Fibroblast of skin of right quadriceps (primary cell): ENCODE results near the gene UCN2.

Experiments
- DNase-seq: peaks from one replicate; pipeline ENCODE4 v3.0.0-alpha.2; 2013

UCN2 gene, protein sequence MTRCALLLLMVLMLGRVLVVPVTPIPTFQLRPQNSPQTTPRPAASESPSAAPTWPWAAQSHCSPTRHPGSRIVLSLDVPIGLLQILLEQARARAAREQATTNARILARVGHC

DNA sequence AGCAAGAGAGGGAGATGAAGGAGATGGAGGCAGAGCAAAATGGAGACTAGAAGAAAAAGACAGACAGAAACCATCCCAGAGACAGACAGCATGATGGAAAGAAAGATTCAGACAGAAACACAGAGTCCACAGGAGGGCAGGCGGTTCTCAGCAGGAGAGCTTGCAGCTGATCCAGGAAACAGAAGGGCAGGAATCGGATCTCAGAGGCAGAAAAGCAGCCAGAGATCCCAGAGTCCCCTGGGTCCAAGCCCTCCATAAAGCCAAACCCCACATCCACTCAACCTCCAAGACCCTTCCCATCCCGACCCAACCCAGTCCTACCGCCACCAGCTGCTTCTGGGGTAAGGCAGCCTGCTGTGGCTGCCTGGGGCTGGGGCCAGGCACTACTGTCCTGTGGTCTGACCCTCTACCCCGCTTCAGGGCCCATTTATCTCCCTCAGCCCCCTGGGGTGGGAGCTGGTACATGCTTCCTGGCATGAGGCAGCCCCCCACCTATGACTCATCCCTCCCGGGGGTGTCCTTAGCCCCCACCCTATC is at the start of gene UCN2:
Gene UCN2 (minus strand): TSS at position 400 of the 537 bp plus-strand sequence. CDS start 657 bp downstream, outside the sequence.
- peak; percentile 32 for DNase-seq

- DNase-seq, result no peak
Observed at GRCh38 chr3:48612309-48612708, 48.7 kb upstream of the UCN2 start.

DNA sequence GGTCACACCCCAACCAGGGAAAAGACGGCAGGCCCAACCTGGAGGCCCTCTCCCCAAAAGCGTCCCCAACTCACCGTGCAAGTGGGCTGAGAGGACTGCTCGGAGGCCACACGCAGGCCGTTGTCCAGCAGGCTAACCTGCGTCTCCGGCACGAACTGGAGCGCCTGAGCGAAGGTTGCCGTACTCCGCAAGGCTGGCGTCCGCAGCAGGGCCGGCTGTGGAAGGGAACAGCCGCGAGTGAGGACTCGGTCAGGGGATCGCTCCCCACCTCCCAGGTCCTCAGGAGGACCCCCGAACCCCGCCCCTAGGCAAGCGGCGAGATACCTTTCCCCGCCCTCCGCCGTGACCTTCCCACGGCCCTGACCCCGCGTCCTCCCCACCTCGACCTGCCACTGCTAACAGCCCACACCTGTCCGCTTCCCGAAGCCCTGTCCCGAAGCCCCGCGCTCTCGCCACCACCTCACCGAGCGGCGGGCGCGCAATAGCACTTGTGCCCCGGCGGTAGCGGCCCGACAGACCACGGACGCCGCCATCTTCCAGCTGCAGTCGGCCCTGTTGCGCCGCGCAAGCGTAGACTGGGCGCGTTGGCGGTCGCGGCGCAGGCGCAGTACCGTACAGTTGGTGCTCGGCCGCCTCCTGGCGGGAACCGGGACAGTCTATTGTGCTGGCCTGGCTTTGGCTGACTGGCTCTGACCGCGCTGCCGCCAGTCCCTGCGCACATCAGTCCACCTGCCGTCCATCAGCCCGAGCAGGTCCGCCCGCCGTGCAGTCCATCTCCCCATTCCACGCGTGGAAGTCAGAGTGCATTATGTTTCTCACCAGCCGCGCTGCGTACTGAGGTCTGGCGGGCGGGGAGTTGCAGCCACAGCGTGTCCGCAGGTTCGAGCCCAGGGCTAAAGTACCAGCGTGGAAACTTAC is 45.8 kb upstream of the UCN2 start, which contains the start of gene UQCRC1:
Gene UQCRC1 (minus strand): TSS at position 559 of the 918 bp plus-strand sequence. CDS start 26 bp downstream, at position 533.
- peak; percentile 89 for DNase-seq

DNA sequence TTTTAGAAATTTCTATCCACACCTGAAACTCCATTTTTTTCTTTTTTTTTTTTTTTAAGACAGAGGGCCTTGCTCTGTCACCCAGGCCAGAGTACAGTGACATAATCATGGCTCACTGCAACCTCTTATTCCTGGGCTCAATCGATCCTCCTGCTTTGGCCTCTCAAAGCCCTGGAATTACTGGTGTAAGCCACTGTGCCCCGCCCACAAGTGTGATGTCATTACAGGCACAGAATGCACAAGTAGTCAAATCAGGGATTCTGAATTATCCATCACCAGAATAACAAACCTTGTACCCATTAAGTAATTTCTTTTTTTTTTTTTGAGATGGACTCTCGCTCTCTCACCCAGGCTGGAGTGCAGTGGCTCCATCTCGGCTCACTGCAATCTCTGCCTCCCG is 43.9 kb upstream of the UCN2 start:
- no peak for DNase-seq

DNA sequence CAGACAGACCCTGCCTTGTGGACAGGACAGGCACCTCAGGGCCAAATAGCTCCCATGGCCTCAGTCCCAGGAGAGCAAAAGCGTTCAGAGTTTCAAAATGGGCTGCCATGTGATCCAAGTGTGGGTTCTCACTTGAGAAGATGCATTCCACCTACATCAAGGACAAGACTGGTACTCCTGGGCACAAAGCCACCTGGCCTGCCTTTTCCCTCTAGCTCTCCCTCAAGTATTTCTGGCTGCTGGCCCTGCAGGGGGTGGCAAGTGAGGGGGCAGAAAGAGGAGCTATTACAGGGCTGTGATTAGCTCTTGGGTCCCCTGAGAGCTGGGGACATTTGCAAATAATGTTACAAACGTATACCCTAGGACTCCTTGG is 38.0 kb upstream of the UCN2 start:
- no peak for DNase-seq

DNA sequence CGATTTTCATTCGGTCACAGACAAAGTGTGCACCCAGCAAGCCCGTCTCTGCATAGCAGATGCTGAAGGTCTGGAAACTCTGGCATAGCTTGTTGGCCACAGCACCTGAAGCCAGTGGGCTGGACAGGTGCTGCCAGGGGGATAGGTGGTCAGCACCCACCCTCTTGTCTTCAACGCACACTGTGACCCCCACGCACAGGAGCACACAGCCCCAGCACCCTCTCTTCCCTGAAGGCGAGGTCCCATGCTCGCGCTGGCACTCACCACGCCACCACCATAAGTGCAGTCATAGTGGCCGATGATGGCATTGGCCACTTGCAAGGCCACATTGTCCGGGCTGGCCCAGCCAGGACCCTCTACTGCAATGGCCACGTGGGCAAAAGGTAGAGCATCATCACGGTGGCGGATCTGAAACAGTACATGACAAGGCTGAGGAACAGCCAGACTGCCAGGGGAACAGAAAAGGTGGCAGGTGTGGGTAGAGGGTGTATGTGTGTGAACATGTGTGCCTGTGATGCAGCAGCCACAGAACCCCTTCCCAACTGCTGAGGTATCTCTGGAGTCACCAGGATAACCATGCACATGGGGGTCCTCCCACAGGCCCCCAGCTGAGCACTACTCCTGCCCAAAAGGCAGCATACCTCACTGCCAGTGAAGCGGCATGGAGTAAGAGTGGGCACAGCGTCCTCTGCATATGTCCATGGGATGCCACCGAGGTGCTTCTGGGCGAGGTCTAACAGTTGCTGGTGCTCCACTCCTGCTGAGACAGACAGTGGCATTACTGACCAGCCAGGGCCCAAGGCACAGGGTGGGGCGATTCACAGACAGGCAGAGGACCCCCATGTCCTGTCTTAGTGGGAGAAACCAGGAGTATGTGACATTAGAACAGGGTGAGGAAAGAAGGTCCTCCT is 37.4 kb upstream of the UCN2 start:
- no peak for DNase-seq

DNA sequence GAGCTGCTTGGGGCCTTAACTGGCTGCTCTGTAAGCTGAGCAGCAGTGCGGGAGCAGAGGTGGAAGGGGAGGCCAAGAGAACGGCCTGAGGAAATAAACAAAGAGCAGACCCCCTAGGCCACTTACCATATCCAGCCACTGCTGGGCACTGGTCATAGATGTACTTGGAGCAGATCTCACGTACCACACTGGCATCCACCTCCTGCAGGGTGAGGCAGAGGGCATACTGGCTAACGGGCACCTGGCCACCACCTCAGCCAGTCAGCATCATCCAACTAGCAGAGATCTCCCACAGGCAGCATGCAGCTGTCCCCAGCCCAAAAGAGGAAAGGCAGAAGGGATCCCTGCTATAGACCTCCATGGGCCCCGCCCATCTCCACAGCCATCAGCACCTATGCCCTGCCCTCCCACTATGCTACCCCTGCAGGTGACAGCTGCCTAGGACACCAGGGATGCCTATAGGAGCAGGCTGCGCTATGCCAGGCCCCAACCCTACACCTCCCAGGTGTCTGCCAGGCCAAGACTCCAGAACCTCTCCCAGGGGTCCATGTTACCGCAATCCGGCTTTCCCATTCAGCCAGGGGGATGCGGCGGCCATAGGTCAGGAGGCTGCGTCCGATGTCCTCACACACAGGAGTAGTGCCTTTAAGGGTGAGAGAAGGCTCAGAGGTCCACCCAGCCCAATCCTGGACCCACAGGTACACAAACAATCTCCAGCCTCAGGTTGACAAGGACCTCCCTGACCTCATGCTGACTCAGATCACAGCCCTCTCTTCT is 36.1 kb upstream of the UCN2 start:
- no peak for DNase-seq

DNA sequence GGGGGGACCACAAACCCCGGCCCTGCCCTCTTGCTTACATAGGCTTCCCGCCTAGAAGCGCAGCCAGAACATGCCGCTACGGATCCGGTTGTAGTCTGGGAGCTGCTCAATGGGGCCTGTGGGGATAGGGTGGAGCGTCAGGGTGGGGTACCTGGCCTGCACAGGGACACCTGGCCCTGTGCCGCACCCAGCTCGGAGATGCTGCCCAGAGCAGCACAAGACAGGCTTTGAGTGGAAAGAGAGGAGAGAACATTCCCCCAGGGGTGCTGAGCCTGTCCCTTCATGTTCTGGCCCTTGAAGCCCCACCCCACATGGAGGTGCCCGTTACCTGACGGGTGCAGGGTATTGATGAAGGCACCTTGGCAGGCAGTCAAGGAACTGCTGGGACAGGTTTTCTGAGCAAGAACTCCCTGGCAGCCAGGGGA is 35.5 kb upstream of the UCN2 start:
- no peak for DNase-seq

- DNase-seq, result peak; percentile 90
Observed at GRCh38 chr3:48598323-48599076, 34.9 kb upstream of the UCN2 start.

DNA sequence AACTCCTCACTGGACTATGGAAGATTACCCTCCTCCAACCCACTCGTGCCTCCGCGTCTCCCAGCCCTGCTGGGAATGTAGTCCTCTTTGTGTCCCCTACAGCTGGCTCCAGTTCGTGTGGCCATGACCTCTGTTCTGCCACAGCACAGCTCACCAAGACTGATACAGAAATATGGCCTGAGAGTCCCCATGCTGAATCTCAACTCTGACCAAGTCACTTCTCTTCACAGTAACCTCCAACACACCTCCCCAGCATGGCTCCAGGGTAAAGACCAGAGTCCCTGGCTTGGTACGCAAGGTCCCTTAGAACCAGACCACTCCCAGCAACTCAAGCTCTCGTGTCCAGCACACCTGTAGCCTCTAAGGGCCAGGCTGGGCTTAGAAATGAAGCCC is 33.8 kb upstream of the UCN2 start:
- DNase-seq, result no peak

GRCh38 chr3:48596676-48597407 is 33.3 kb upstream of the UCN2 start:
- no peak for DNase-seq

- no peak for DNase-seq
Observed at GRCh38 chr3:48596157-48596556, 32.6 kb upstream of the UCN2 start.

GRCh38 chr3:48595526-48596121 is 32.0 kb upstream of the UCN2 start:
- peak; percentile 83 for DNase-seq

- no peak for DNase-seq
Observed at GRCh38 chr3:48595075-48595525, 31.5 kb upstream of the UCN2 start, which contains the start of gene COL7A1. TSS of gene COL7A1 (minus strand) at chr3:48595329. CDS start at chr3:48595159, 170 bp downstream.

- no peak for DNase-seq
Observed at GRCh38 chr3:48594417-48595049, 31.0 kb upstream of the UCN2 start.

DNA sequence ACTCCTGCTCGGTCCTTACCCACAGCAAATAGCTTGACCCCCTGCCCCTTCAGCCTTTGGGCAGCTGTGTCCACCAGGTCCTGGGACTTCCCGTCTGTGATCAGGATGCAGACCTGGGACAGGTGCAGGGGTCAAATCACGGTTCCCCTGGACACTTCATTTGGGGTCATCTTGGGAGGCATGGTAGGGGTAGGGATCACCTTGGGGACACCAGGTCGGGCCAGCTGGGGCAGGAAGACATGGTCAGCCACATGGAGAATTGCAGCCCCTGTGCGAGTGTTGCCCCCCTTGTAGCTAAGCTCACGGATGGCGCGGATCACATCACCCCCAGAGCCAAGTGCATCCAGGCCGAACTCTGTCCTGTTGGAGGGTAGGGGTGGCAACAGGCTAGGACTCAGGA is 29.8 kb upstream of the UCN2 start:
- no peak for DNase-seq

GRCh38 chr3:48592519-48593087 is 29.0 kb upstream of the UCN2 start:
- no peak for DNase-seq

- DNase-seq, result no peak
Observed at GRCh38 chr3:48591886-48592518, 28.4 kb upstream of the UCN2 start.

DNA sequence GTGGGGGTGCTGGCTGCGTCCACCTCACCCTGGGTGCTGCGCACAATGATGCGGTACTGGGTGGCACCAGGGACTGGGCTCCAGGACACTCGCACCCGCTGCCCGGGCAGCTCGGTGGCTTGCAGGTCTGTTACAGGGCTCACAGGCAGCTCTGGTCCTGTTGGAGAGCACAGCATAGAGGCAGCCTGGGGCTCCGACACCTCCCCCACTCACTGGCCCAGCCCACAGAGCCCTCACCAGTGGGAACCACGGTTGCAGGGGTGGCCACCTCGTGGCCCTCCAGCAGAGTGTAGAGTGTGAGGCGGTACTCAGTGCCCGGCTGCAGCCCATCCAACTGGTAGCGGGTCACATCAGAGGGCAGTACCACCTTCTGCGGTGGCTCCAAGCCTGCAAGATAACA is 27.9 kb upstream of the UCN2 start:
- no peak for DNase-seq
